B cell (primary cell): ENCODE measurements around the gene SLC5A10.

Experiments used
- CTCF ChIP-seq: fragments of 200-600 bp; IDR thresholded peaks from one replicate; pipeline ENCODE4 v1.8.0; 2022; ENCODE audit warnings: antibody characterized with exemption, mild to moderate bottlenecking
- EZH2 ChIP-seq: IDR thresholded peaks from 2 replicates; pipeline ENCODE4 v1.6.1; 2012; ENCODE audit warnings: borderline replicate concordance, low read depth, mild to moderate bottlenecking, moderate library complexity, low read length; ENCODE audit not compliant: insufficient read depth, poor library complexity, severe bottlenecking

- no peak for TF ChIP-seq CTCF
- no peak for TF ChIP-seq EZH2
Observed at GRCh38 chr17:18999911-19000310, 47.9 kb downstream of the SLC5A10 start.
